Heart left ventricle (tissue), 13 donors: ENCODE measurements around the gene TEX29.

Experiments
- CTCF ChIP-seq, 12 donors: fragments of 200-600 bp; sonication (generic) in 4 of 12; IDR thresholded peaks; one replicate each; pipeline versions ENCODE4 v1.5.0 to v1.8.0; 2018 to 2022; ENCODE audit warnings: antibody characterized with exemption in 12 of 12, mild to moderate bottlenecking in 5 of 12
- POLR2A ChIP-seq, 2 donors: fragments of 450-650 bp; IDR thresholded peaks; one replicate each; pipeline ENCODE4 v1.6.1; 2017; ENCODE audit warnings: antibody characterized with exemption in 2 of 2, mild to moderate bottlenecking in 2 of 2, moderate library complexity in 2 of 2
- donor health status: ischemic (EF 13 %, LVEDD 7.1; RV severe dilation, severe dysfunction).
- donor health status: DM: no; HTN: yes; CAD: no.
- donor health status: DM: no; HTN: no; CAD: no.
- donor health status: ischemic (EF 25% LVEDD 6.9; RV normal size, moderate dysfunction).
- donor health status: ischemic (EF 25% LVEDD 5.7; RV mildly dilated, moderate dysfunction).
- donor health status: ischemic (EF 35%, LVEDD 5.7; RV mildly dilated, moderate dysfunction).
- donor health status: nonischemic (EF 11% LVEDD 7.7; RV severe dilation, severe dysfunction).
- donor health status: DM: yes; HTN: yes; CAD: no.
- donor health status: PGD.
- donor health status: ischemic (EF 29% LVEDD 5.4; RV normal size, mild dysfunction).
- donor health status: nonischemic (EF 23%, LVEDD 6.1; RV moderate dilation, normal function).

GRCh38 chr13:111323950-111324651 is 3.7 kb downstream of the TEX29 start:
- TF ChIP-seq CTCF (IDR thresholded peaks at IDR 0.05) (no peak), POLR2A (IDR thresholded peaks at IDR 0.05) (no peak)
